EL (cell line): ENCODE results near the gene TMTC4.

Source experiments
- DNase-seq: peaks from one replicate; pipeline ENCODE4 v3.0.0-alpha.2; 2016

TMTC4 gene

GRCh38 chr13:100666124-100666523, 8.5 kb downstream of the TMTC4 start:
- DNase-seq: no peak

DNA sequence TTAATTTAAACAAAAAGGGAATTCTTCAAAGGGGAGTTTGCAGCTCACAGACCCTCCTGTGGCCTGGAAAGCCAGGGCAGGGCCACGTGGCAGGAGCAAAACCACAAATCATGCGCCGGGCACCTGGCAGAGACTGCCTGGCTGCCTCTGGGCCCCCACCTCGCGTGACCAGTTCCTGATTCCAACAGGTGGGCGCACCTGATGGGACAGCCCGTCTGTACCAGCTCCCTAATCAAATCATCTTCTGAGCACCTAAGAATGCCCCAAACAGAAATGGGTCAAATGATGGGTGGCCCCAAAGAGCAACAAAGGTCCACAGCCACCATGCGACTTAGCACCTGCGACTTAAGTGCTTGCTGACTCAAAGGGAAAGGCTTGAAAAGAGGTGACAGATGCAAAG, 9.2 kb downstream of the TMTC4 start:
- no peak for DNase-seq

DNA sequence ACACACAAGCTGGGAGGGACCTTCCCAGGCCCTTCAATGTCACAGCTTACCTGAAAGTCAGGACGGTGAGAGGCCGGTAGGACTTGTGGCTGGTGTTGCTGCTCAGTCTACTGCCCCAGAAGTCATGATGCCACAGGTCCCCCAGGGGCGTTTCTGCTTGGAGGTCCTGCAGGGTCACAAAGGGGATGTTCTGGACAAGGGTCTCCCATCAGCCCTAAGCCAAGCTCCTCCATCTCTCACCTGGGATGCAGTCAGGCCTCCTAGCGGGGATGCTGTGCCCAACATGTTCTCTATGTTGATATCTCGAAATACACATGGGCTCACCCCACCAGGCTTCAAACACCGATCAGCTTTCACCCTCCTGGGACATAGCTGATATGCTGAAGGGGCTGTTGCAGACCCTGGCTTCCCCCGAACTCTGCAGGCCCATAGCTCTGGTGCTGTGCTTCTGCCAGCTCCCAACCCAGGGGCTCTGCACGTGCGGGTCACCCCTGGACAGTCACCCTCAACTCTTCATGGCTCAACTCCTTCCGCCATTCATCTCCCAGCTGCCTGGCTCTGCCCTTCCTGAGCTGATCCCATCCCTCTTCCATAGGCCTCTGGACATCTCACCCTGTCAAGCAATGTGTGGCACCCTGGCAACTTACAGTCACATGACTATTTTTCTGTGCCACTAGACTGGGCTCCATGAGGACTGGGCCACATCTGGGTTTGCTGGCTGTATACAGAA, 10.3 kb downstream of the TMTC4 start:
- DNase-seq: no peak

- DNase-seq: no peak
These were observed 12.0 kb downstream of the TMTC4 start for GRCh38 chr13:100662468-100663211.

DNA sequence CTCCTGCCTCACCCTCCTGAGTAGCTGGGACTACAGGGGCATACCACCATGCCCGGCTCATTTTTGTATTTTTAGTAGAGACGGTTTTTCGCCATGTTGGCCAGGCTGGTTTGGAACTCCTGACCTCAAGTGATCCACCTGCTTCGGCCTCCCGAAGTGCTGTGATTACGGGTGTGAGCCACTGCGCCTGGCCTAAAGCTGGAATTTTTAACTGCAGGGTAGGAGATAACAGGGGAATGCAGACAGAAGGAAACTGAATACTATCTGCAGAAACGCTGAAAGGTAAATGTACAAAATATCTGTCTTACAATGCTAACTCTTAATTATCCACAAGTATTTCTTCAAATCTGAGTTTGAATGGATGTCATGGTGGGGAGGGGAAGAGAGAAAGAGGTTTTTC, 13.8 kb downstream of the TMTC4 start:
- no peak for DNase-seq

DNA sequence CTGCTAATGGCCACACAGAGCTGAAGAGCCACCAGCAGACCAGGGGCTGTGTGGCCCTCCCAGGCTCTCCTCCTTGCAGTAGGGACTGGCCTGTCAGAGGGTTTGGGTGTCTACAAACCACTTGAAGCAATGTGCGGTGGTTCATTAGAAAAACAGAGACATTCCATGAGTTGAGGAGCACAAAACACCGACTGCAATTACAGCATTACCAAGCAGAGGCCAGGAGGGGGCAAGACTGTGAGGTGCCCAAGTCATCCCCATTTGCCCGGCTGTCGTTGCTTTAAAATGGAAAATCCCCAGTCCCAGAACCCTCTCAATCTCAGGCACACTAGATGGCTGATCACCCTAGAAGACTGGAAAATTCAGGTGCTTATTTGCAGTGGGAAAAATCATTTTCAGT, 15.0 kb downstream of the TMTC4 start:
- no peak for DNase-seq

GRCh38 chr13:100658363-100658762, 16.2 kb downstream of the TMTC4 start:
- no peak for DNase-seq

- DNase-seq: no peak
These were observed 16.7 kb downstream of the TMTC4 start for GRCh38 chr13:100657881-100658315.

DNA sequence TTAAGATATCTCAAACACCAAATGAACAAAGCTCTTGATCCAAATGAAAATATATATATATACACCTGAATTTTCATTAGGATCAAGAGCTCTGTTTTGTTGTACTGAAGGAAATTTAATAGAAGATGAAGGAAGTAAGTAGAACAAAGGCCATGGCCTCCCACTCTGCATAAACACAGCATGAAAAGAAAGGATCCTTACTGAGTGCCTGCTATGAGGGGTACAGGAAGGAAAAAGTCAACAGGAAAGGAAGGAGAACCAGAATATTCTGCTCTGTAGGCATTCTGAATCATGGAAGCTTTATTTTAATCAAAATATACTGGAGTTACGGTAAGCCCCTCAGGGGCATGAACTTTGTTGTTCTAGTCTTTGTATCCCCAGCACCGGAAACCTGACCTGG, 22.1 kb downstream of the TMTC4 start:
- no peak for DNase-seq

DNA sequence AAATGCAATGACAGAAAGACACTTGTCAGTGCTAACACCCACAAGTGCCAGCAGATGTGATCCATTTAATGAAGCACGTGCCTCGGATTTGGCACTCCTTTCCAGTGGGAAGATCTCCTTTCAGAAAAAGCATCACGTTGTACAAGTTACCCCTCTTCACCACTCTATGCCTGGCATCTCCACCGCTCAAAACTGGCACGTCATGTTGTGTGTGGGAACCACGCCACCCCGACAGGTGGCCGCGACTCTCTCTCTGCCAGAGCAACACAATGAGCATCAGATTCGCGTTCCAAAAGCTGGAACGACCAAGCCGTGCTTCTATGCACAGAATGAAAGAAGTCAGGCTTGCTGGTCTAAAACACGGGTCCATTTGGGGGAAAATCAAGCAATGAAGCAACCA, 24.3 kb downstream of the TMTC4 start:
- DNase-seq: no peak

GRCh38 chr13:100648354-100648753, 26.2 kb downstream of the TMTC4 start:
- no peak for DNase-seq

GRCh38 chr13:100646871-100647270, 27.7 kb downstream of the TMTC4 start:
- no peak for DNase-seq

GRCh38 chr13:100646030-100646673, 28.4 kb downstream of the TMTC4 start:
- peak; percentile 15 for DNase-seq

- DNase-seq: no peak
These were observed 29.2 kb downstream of the TMTC4 start for GRCh38 chr13:100645382-100645781.

- no peak for DNase-seq
These were observed 30.2 kb downstream of the TMTC4 start for GRCh38 chr13:100644371-100644770.

- DNase-seq: no peak
These were observed 36.8 kb downstream of the TMTC4 start for GRCh38 chr13:100637796-100638195.

- no peak for DNase-seq
These were observed 37.2 kb downstream of the TMTC4 start for GRCh38 chr13:100637380-100637779.

DNA sequence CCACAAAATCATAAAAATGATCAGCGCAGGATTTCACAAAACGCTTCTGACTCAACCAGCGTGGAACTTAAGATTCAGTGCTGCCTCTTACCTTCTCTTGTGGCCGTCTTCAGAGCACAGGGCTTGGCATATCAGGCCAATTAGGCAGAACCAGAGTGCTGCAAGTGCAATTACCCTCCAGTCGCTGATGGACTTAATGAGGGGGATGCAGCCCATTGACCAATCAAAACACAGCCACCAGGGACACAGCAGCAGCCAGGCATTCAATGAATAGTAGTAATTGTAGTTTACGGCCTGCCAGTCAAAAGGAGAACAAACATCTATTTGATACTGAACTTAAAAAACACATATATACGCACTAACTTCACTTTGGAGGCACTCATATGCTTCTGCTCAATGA, 38.2 kb downstream of the TMTC4 start:
- no peak for DNase-seq

GRCh38 chr13:100636004-100636403, 38.6 kb downstream of the TMTC4 start:
- no peak for DNase-seq

DNA sequence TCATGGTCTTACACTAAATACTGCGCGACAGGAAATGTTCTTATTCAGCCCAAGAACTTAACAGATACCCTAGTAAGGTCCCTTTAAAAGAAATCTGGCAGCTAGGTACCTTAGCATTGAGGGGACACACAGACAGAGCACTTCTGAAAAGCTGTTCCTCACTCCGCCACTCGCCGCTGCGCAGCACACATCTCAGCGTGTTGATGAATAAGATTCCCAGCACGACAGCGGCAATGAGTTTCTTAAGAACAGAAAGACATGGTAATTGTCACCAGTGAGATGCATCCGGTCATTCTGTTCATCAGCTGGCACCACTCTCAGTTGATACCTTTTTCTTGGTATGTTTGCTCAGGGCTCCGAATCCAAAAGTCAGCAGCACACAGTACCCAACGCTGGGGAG, 39.9 kb downstream of the TMTC4 start:
- no peak for DNase-seq

- DNase-seq: peak; percentile 67
These were observed 41.1 kb downstream of the TMTC4 start for GRCh38 chr13:100633461-100633860.

- DNase-seq: no peak
These were observed 44.0 kb downstream of the TMTC4 start for GRCh38 chr13:100630555-100630954.

DNA sequence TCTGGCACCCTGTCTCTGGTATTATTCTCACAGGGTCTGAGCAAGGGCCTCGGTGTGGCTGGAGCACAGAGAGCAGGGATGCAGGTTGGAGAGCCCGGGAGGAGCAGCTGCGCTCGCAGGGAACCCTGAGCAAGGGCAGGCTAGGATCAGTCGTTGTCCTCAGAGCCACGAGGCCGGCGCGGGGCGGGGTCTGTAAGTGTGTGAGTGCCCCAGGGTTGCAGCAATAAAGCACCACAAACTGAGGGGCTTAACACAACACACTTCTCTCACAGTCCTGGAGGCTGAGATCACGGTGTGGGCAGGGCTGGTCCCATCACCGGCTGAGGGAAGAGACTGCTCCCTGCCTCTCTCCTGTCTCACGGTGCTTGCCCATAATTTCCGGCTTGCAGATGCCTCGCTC, 47.5 kb downstream of the TMTC4 start:
- no peak for DNase-seq

GRCh38 chr13:100625447-100625846, 49.1 kb downstream of the TMTC4 start:
- DNase-seq: no peak
